ENCODE results near the gene RNF227.
A peak's percentile ranks its signal among the peaks of the same experiment; 100 is the strongest.
"Not testable (repeated sequence)": the region's sequence is repeated elsewhere in the genome, so short reads cannot be mapped to it uniquely, and the experiment has no call there.

RNF227 gene

GRCh38 chr17:7887482-7888183, 28.5 kb downstream of the RNF227 start:
- FAIRE-seq = peak; percentile 95

GRCh38 chr17:7887038-7887481, 29.0 kb downstream of the RNF227 start:
- no peak for FAIRE-seq

GRCh38 chr17:7886227-7887037, 29.7 kb downstream of the RNF227 start:
- no peak for FAIRE-seq

GRCh38 chr17:7885367-7886226, 30.5 kb downstream of the RNF227 start:
- no peak for FAIRE-seq

- FAIRE-seq = no peak
Observed at GRCh38 chr17:7884581-7885366, 31.3 kb downstream of the RNF227 start.

GRCh38 chr17:7883781-7884386, 32.2 kb downstream of the RNF227 start:
- FAIRE-seq = peak; percentile 17

- FAIRE-seq = no peak
Observed at GRCh38 chr17:7882629-7883028, 33.5 kb downstream of the RNF227 start.

GRCh38 chr17:7882068-7882467, 34.0 kb downstream of the RNF227 start:
- no peak for FAIRE-seq

- no peak for FAIRE-seq
Observed at GRCh38 chr17:7881276-7882054, 34.6 kb downstream of the RNF227 start.

- FAIRE-seq = no peak
Observed at GRCh38 chr17:7880076-7880868, 35.8 kb downstream of the RNF227 start.

GRCh38 chr17:7878234-7878633, 37.9 kb downstream of the RNF227 start:
- no peak for FAIRE-seq

- FAIRE-seq = no peak
Observed at GRCh38 chr17:7875804-7876370, 40.2 kb downstream of the RNF227 start.

- no peak for FAIRE-seq
Observed at GRCh38 chr17:7873051-7873450, 43.0 kb downstream of the RNF227 start.

GRCh38 chr17:7867881-7868329, 48.2 kb downstream of the RNF227 start:
- no peak for FAIRE-seq

GRCh38 chr17:7864995-7865650, 51.0 kb downstream of the RNF227 start:
- FAIRE-seq = no peak

- not testable (repeated sequence) for FAIRE-seq
Observed at GRCh38 chr17:7864384-7864783, 51.7 kb downstream of the RNF227 start.

All from TTC549 (cell line).